Liver (tissue), 9 donors: ENCODE results near the gene INA. TPM values are rescaled to one million over a fixed set of nuclear protein-coding genes. Genes with fewer than 3 reads are reported as not detected.
"Not testable (repeated sequence)": the region's sequence is repeated elsewhere in the genome, so short reads cannot be mapped to it uniquely, and the experiment has no call there.

Experiments
- DNase-seq: peaks from one replicate; pipeline ENCODE4 v3.0.0-alpha.2; 2017; ENCODE audit warnings: low spot score
- H3K27ac ChIP-seq, 2 donors: one replicate each; pipeline ENCODE4 v1.7.0; 2013; ENCODE audit warnings: inconsistent platforms in 2 of 2, low read length in 2 of 2, control low read depth in 1 of 2, low read depth in 1 of 2, mild to moderate bottlenecking in 1 of 2
- H3K27me3 ChIP-seq, 4 donors: one replicate each; pipeline versions ENCODE4 v1.6.1 to v1.7.0; 2013; ENCODE audit warnings: low read length in 3 of 4, inconsistent platforms in 1 of 4, mild to moderate bottlenecking in 1 of 4, moderate library complexity in 1 of 4; ENCODE audit not compliant: control insufficient read depth in 4 of 4, insufficient read depth in 4 of 4
- H3K36me3 ChIP-seq, 4 donors: one replicate each; pipeline versions ENCODE4 v1.6.1 to v1.7.0; 2013; ENCODE audit warnings: low read length in 3 of 4, mild to moderate bottlenecking in 3 of 4, low read depth in 1 of 4, moderate library complexity in 1 of 4; ENCODE audit not compliant: control insufficient read depth in 4 of 4, insufficient read depth in 3 of 4
- H3K4me1 ChIP-seq, 4 donors: one replicate each; pipeline versions ENCODE4 v1.6.1 to v1.7.0; 2013; ENCODE audit warnings: low read length in 3 of 4, mild to moderate bottlenecking in 3 of 4, moderate library complexity in 1 of 4; ENCODE audit not compliant: control insufficient read depth in 4 of 4, insufficient read depth in 4 of 4
- H3K4me3 ChIP-seq, 3 donors: one replicate each; pipeline versions ENCODE4 v1.6.1 to v1.7.0; 2013; ENCODE audit warnings: low read length in 3 of 3, control low read depth in 1 of 3, low read depth in 1 of 3, mild to moderate bottlenecking in 1 of 3
- H3K9ac ChIP-seq, 2 donors: one replicate each; pipeline ENCODE4 v1.7.0; 2013; ENCODE audit warnings: low read length in 2 of 2, mild to moderate bottlenecking in 2 of 2, moderate library complexity in 2 of 2, control low read depth in 1 of 2, low read depth in 1 of 2
- H3K9me3 ChIP-seq, 4 donors: one replicate each; pipeline versions ENCODE4 v1.6.1 to v1.7.0; 2013; ENCODE audit warnings: low read length in 3 of 4; ENCODE audit not compliant: control insufficient read depth in 4 of 4
- FOXA1 ChIP-seq: IDR thresholded peaks from 2 replicates; pipeline ENCODE4 v1.6.1; 2016; ENCODE audit warnings: antibody characterized with exemption
- GABPA ChIP-seq, 2 donors: IDR thresholded peaks in 1 of 2; conservative IDR thresholded peaks in 1 of 2; 2 replicates each; pipeline ENCODE4 v1.6.1; 2016; ENCODE audit warnings: antibody characterized with exemption in 2 of 2, mild to moderate bottlenecking in 1 of 2, moderate library complexity in 1 of 2
- HNF4A ChIP-seq, 2 donors: conservative IDR thresholded peaks; 2 replicates each; pipeline ENCODE4 v1.6.1; 2016; ENCODE audit warnings: antibody characterized with exemption in 2 of 2, mild to moderate bottlenecking in 2 of 2
- HNF4G ChIP-seq: IDR thresholded peaks from 2 replicates; pipeline ENCODE4 v1.6.1; 2016; ENCODE audit warnings: antibody characterized with exemption
- JUND ChIP-seq, 2 donors: IDR thresholded peaks; 2 replicates each; pipeline ENCODE4 v1.6.1; 2016; ENCODE audit warnings: antibody characterized with exemption in 2 of 2
- RXRA ChIP-seq, 2 donors: IDR thresholded peaks; 2 replicates each; pipeline ENCODE4 v1.6.1; 2017 to 2018; ENCODE audit warnings: antibody characterized with exemption in 2 of 2, mild to moderate bottlenecking in 1 of 2
- SP1 ChIP-seq: IDR thresholded peaks from 2 replicates; pipeline ENCODE4 v1.6.1; 2018; ENCODE audit warnings: antibody characterized with exemption, mild to moderate bottlenecking
- TAF1 ChIP-seq: conservative IDR thresholded peaks from 2 replicates; pipeline ENCODE4 v1.6.1; 2016; ENCODE audit warnings: antibody characterized with exemption, mild to moderate bottlenecking
- YY1 ChIP-seq: IDR thresholded peaks from 2 replicates; pipeline ENCODE4 v1.6.1; 2016; ENCODE audit warnings: antibody characterized with exemption, mild to moderate bottlenecking
- WGBS: extraction: QIAGEN DNeasy Blood & Tissue Kit; methylation state at CpG from one replicate; pipeline ENCODE4 v1.1.7; 2013; 5-methylcytosine and 5-hydroxymethylcytosine counted together
- polyA plus RNA-seq, 2 donors: library from polyadenylated mRNA; stranded (reverse) in 1 of 2; unstranded in 1 of 2; fragments of 200-250 nt in 1 of 2; fragments of >200 nt in 1 of 2; fragmentation: Nextera tagmentation in 1 of 2; extraction: Ambion mirVana in 1 of 2; gene quantifications; one replicate each; pipeline versions ENCODE4 v1.2.1 to v1.2.3, GENCODE V29; 2013 to 2015
- total RNA-seq, 2 donors: library from RNA; depleted of rRNA; stranded (reverse); fragments of >200 nt; gene quantifications; one replicate each; pipeline ENCODE4 v1.2.3, GENCODE V29; 2014
- TF ChIP-seq, protein P1 (sequence below): IDR thresholded peaks from 2 replicates; pipeline ENCODE4 v1.6.1; 2016; ENCODE audit warnings: antibody characterized with exemption, mild to moderate bottlenecking
- TF ChIP-seq, protein P2 (sequence below): IDR thresholded peaks from 2 replicates; pipeline ENCODE4 v1.6.1; 2016; ENCODE audit warnings: antibody characterized with exemption
- TF ChIP-seq, protein P3 (sequence below): fragments of 150-350 bp; IDR thresholded peaks from 2 replicates; pipeline ENCODE4 v1.5.1; 2017; ENCODE audit warnings: improper control_type of control experiment, low read depth, low read length; ENCODE audit not compliant: missing input control
- TF ChIP-seq, protein P4 (sequence below): IDR thresholded peaks from 2 replicates; pipeline ENCODE4 v1.6.1; 2016; ENCODE audit warnings: antibody characterized with exemption
- TF ChIP-seq, protein P5 (sequence below): IDR thresholded peaks from 2 replicates; pipeline ENCODE4 v1.6.1; 2016; ENCODE audit warnings: antibody characterized with exemption
- donor health status: healthy.
- donor health status: healthy.
- donor health status: healthy.
- donor health status: healthy.
- donor health status: healthy.

The INA gene
- total and polyA plus RNA-seq, 4 donors, result not detected

DNA sequence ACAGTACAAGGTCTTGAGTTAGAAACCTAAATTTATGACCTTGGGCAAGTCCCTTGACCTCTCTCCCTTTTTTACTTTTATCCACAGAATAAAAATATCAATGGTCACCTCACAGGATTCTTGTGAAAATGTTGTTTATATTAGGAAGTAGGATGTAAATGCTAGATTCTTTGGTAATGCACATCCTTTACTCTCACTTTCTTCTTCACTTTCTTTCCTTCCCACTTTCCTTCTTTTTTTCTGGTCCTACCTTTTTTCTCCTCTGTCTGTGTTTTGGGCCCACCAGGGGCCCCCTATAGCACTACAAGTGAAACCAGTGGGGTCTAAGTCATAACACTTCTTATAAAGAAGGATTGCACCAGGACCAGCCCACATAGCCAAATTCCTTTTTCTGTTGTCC is 19.1 kb upstream of the INA start:
- no peak overlapping the region for H3K27ac ChIP-seq
- TF ChIP-seq TAF1, result no peak
- H3K36me3 ChIP-seq, result no peaks in the 10 kb centered on the region
- no peak overlapping the region for H3K9ac ChIP-seq
- no peaks in the 10 kb centered on the region for H3K4me1 ChIP-seq
- H3K9me3 ChIP-seq, result no peaks in the 10 kb centered on the region
- H3K27me3 ChIP-seq, result no peaks in the 10 kb centered on the region
- no peak for DNase-seq
- H3K4me3 ChIP-seq, result no peak overlapping the region

DNA sequence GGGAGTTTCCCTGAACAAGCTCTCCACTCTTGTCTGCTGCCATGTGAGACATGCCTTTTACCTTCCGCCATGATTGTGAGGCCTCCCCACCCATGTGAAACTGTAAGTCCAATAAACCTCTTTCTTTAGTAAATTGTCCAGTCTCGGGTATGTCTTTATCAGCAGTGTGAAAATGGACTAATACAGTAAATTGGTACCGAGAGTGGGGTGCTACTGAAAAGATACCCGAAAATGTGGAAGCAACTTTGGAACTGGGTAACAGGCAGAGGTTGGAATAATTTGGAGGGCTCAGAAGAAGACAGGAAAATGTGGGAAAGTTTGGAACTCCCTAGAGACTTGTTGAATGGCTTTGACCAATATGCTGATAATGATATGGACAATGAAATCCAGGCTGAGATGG is 18.0 kb upstream of the INA start:
- not testable (repeated sequence) for H3K27me3 ChIP-seq, DNase-seq, H3K27ac ChIP-seq, H3K36me3 ChIP-seq, H3K9me3 ChIP-seq, H3K4me1 ChIP-seq, H3K9ac ChIP-seq, H3K4me3 ChIP-seq
- 90% methylated on average over 4 of the region's 4 CpGs for WGBS

DNA sequence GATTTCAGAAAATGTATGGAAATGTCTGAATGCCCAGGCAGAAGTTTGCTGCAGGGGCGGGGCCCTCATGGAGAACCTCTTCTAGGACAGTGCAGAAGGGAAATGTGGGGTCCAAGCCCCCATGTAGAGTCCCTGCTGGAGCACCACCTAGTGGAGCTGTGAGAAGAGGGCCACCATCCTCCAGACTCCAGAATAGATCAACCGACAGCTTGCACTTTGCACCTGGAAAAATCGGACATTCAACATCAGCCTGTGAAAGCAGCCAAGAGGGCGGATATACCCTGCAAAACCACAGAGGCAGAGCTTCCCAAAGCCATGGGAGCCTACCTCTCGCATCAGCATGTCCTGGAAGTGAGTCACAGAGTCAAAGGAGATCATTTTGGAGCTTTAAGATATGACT is 16.9 kb upstream of the INA start:
- Histone ChIP-seq H3K27ac (no peak overlapping the region), H3K9me3 (no peaks in the 10 kb centered on the region), H3K4me1 (no peaks in the 10 kb centered on the region), H3K9ac (no peak overlapping the region), H3K36me3 (no peaks in the 10 kb centered on the region), H3K27me3 (no peaks in the 10 kb centered on the region), H3K4me3 (no peak overlapping the region)
- no peak for DNase-seq
- WGBS, result 90% methylated on average over 5 of the region's 5 CpGs
- TF ChIP-seq FOXA1 (no peak), HNF4A (conservative IDR thresholded peaks at IDR 0.05) (no peak), GABPA (IDR thresholded peaks at IDR 0.05 in 1 of 2, conservative IDR thresholded peaks at IDR 0.05 in 1 of 2) (no peak), HNF4G (no peak), RXRA (IDR thresholded peaks at IDR 0.05) (no peak)
- TF ChIP-seq, protein P1, sequence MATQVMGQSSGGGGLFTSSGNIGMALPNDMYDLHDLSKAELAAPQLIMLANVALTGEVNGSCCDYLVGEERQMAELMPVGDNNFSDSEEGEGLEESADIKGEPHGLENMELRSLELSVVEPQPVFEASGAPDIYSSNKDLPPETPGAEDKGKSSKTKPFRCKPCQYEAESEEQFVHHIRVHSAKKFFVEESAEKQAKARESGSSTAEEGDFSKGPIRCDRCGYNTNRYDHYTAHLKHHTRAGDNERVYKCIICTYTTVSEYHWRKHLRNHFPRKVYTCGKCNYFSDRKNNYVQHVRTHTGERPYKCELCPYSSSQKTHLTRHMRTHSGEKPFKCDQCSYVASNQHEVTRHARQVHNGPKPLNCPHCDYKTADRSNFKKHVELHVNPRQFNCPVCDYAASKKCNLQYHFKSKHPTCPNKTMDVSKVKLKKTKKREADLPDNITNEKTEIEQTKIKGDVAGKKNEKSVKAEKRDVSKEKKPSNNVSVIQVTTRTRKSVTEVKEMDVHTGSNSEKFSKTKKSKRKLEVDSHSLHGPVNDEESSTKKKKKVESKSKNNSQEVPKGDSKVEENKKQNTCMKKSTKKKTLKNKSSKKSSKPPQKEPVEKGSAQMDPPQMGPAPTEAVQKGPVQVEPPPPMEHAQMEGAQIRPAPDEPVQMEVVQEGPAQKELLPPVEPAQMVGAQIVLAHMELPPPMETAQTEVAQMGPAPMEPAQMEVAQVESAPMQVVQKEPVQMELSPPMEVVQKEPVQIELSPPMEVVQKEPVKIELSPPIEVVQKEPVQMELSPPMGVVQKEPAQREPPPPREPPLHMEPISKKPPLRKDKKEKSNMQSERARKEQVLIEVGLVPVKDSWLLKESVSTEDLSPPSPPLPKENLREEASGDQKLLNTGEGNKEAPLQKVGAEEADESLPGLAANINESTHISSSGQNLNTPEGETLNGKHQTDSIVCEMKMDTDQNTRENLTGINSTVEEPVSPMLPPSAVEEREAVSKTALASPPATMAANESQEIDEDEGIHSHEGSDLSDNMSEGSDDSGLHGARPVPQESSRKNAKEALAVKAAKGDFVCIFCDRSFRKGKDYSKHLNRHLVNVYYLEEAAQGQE, result no peak
- TF ChIP-seq, protein P2, sequence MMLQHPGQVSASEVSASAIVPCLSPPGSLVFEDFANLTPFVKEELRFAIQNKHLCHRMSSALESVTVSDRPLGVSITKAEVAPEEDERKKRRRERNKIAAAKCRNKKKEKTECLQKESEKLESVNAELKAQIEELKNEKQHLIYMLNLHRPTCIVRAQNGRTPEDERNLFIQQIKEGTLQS, result no peak

DNA sequence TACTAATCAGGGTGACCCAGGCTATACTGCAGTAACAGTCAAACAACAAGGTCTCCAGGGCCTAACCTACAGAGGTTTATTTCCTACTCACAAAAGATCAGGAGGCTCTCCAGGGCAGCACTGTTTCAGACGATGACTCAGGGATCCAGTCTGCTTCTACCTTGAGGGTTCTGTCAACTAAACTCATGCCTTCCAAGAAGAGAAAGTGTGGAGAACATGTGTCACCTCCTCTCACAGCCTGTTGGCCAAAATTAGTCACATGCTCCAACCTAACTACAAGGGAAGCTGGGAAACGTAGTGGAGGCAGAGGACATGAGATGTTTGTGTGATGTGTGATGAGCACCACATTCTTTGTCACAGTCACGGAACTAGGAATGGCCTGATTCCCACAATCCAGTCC is 14.7 kb upstream of the INA start:
- TF ChIP-seq FOXA1 (no peak), YY1 (no peak), RXRA (IDR thresholded peaks at IDR 0.05) (no peak), SP1 (no peak), HNF4A (conservative IDR thresholded peaks at IDR 0.05) (no peak), JUND (IDR thresholded peaks at IDR 0.05) (no peak)
- TF ChIP-seq, protein P3, sequence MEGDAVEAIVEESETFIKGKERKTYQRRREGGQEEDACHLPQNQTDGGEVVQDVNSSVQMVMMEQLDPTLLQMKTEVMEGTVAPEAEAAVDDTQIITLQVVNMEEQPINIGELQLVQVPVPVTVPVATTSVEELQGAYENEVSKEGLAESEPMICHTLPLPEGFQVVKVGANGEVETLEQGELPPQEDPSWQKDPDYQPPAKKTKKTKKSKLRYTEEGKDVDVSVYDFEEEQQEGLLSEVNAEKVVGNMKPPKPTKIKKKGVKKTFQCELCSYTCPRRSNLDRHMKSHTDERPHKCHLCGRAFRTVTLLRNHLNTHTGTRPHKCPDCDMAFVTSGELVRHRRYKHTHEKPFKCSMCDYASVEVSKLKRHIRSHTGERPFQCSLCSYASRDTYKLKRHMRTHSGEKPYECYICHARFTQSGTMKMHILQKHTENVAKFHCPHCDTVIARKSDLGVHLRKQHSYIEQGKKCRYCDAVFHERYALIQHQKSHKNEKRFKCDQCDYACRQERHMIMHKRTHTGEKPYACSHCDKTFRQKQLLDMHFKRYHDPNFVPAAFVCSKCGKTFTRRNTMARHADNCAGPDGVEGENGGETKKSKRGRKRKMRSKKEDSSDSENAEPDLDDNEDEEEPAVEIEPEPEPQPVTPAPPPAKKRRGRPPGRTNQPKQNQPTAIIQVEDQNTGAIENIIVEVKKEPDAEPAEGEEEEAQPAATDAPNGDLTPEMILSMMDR, result no peak
- TF ChIP-seq, protein P4, sequence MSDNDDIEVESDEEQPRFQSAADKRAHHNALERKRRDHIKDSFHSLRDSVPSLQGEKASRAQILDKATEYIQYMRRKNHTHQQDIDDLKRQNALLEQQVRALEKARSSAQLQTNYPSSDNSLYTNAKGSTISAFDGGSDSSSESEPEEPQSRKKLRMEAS, result no peak
- TF ChIP-seq, protein P5, sequence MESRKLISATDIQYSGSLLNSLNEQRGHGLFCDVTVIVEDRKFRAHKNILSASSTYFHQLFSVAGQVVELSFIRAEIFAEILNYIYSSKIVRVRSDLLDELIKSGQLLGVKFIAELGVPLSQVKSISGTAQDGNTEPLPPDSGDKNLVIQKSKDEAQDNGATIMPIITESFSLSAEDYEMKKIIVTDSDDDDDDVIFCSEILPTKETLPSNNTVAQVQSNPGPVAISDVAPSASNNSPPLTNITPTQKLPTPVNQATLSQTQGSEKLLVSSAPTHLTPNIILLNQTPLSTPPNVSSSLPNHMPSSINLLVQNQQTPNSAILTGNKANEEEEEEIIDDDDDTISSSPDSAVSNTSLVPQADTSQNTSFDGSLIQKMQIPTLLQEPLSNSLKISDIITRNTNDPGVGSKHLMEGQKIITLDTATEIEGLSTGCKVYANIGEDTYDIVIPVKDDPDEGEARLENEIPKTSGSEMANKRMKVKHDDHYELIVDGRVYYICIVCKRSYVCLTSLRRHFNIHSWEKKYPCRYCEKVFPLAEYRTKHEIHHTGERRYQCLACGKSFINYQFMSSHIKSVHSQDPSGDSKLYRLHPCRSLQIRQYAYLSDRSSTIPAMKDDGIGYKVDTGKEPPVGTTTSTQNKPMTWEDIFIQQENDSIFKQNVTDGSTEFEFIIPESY, result no peak
- H3K27ac ChIP-seq, result no peak overlapping the region
- no peak overlapping the region for H3K4me3 ChIP-seq
- DNase-seq, result no peak
- H3K9ac ChIP-seq, result no peak overlapping the region
- no peaks in the 10 kb centered on the region for H3K4me1 ChIP-seq
- no peaks in the 10 kb centered on the region for H3K36me3 ChIP-seq
- no peaks in the 10 kb centered on the region for H3K27me3 ChIP-seq
- 77% methylated on average over 3 of the region's 3 CpGs for WGBS
- H3K9me3 ChIP-seq, result no peaks in the 10 kb centered on the region
